Esophagus muscularis mucosa (tissue), 3 donors: Measurements from ENCODE around the gene TMEM119.

Experiments used
- CTCF ChIP-seq, 3 experiments: fragments of 200-600 bp in 2 of 3; fragments of 450-650 bp in 1 of 3; sonication (generic) in 2 of 3; IDR thresholded peaks; one replicate each; pipeline ENCODE4 v1.5.1; 2017 to 2019; ENCODE audit warnings: antibody characterized with exemption in 3 of 3, mild to moderate bottlenecking in 2 of 3, moderate library complexity in 1 of 3
- POLR2A ChIP-seq: fragments of 450-650 bp; IDR thresholded peaks from one replicate; pipeline ENCODE4 v1.6.1; 2017; ENCODE audit warnings: antibody characterized with exemption, moderate library complexity, mild to moderate bottlenecking, low read depth
- POLR2AphosphoS5 ChIP-seq, 2 donors: sonication (generic); formaldehyde crosslinking; IDR thresholded peaks; one replicate each; pipeline ENCODE4 v1.6.1; 2017; ENCODE audit warnings: antibody characterized with exemption in 2 of 2

- no peak for TF ChIP-seq POLR2A
- no peak for TF ChIP-seq CTCF (IDR thresholded peaks at IDR 0.05)
- no peak for TF ChIP-seq POLR2AphosphoS5 (IDR thresholded peaks at IDR 0.05)
Measured at GRCh38 chr12:108576660-108577234, 21.1 kb downstream of the TMEM119 start.
